OCI-LY3 (cell line): ENCODE measurements around the gene LHFPL3.

ENCODE experiments used
- CTCF ChIP-seq: fragments of 200-600, 300-600 bp; sonication (generic); IDR thresholded peaks from 2 replicates; pipeline ENCODE4 v1.5.1; 2014; ENCODE audit warnings: antibody characterized with exemption, low read length, low read depth
- EZH2phosphoT487 ChIP-seq: fragments of 200-600 bp; shearing (Covaris generic); IDR thresholded peaks from 2 replicates; pipeline ENCODE4 v1.6.1; 2018; ENCODE audit warnings: antibody characterized with exemption, mixed run types, low read depth

GRCh38 chr7:104327938-104328295 lies 486 bp upstream of the LHFPL3 start:
- TF ChIP-seq CTCF: no peak
- TF ChIP-seq EZH2phosphoT487: no peak
